OCI-LY7 (cell line): ENCODE data around the gene ANKRD9.

Experiments
- EZH2phosphoT487 ChIP-seq: fragments of 200-600 bp; sonication (generic); IDR thresholded peaks from 2 replicates; pipeline ENCODE4 v1.6.1; 2018; ENCODE audit warnings: low read depth, borderline replicate concordance, mild to moderate bottlenecking, mixed run types, antibody characterized with exemption, low read length, moderate library complexity, mixed read lengths
- TF ChIP-seq, protein P1 (sequence below): fragments of 200-600 bp; sonication (generic); conservative IDR thresholded peaks from 2 replicates; pipeline ENCODE4 v1.5.1; 2014; ENCODE audit warnings: mild to moderate bottlenecking, antibody characterized with exemption, low read length, moderate library complexity, mixed read lengths

DNA sequence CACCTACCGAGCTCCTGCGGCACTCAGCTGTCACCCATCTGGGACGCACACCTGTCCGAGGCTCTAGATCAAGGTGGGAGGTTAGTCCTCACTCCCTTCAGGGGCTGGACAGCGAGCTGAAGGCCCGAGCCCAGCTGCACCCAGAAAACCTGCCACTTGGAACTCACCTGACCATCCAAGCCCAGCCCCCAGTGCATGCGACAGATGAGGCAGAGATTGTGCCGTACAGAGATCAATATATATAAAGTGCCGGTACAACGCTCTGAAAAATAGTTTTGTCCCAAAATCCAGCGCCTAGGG lies 3.0 kb downstream of the ANKRD9 start:
- TF ChIP-seq, protein P1, sequence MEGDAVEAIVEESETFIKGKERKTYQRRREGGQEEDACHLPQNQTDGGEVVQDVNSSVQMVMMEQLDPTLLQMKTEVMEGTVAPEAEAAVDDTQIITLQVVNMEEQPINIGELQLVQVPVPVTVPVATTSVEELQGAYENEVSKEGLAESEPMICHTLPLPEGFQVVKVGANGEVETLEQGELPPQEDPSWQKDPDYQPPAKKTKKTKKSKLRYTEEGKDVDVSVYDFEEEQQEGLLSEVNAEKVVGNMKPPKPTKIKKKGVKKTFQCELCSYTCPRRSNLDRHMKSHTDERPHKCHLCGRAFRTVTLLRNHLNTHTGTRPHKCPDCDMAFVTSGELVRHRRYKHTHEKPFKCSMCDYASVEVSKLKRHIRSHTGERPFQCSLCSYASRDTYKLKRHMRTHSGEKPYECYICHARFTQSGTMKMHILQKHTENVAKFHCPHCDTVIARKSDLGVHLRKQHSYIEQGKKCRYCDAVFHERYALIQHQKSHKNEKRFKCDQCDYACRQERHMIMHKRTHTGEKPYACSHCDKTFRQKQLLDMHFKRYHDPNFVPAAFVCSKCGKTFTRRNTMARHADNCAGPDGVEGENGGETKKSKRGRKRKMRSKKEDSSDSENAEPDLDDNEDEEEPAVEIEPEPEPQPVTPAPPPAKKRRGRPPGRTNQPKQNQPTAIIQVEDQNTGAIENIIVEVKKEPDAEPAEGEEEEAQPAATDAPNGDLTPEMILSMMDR: no peak
- no peak for TF ChIP-seq EZH2phosphoT487
